ENCODE measurements around the gene DDOST. TPM values are rescaled to one million over a fixed set of nuclear protein-coding genes. Genes with fewer than 3 reads are reported as not detected.
A peak's percentile ranks its signal among the peaks of the same experiment; 100 is the strongest.

The DDOST gene
- total RNA-seq, 1 donor from 2014 or later: 179 TPM

- H3K9me3 Mint-ChIP-seq: peaks cover 5% of the 10 kb centered on the region
- H3K36me3 Mint-ChIP-seq (ENCODE audit: low read depth): no peaks in the 10 kb centered on the region
- H3K4me1 Mint-ChIP-seq: peaks cover 19% of the 10 kb centered on the region
- peak; percentile 92 for DNase-seq (ENCODE audit: low read depth, low spot score)
- TF ChIP-seq CTCF (conservative IDR thresholded peaks at IDR 0.05): peak; percentile 99
- H3K4me3 Mint-ChIP-seq: peak within 1 kb of the TSS; percentile 91
- H3K27me3 Mint-ChIP-seq (ENCODE audit: low read depth): peaks cover 4% of the 10 kb centered on the region
- H3K27ac Mint-ChIP-seq (ENCODE audit: unreplicated experiment): peak within 1 kb of the TSS; percentile 71
Observed at GRCh38 chr1:20633190-20634064, 27.7 kb downstream of the DDOST start, which contains the start of gene PINK1. Gene PINK1, plus strand, starts transcription at chr1:20633458. Its CDS starts 91 bp downstream, at chr1:20633549.

GRCh38 chr1:20632386-20632785 lies 28.8 kb downstream of the DDOST start:
- no peak for TF ChIP-seq CTCF (conservative IDR thresholded peaks at IDR 0.05)
- no peaks in the 10 kb centered on the region for H3K36me3 Mint-ChIP-seq (ENCODE audit: low read depth)
- peaks cover 25% of the 10 kb centered on the region for H3K4me1 Mint-ChIP-seq
- no peak for DNase-seq (ENCODE audit: low read depth, low spot score)
- H3K4me3 Mint-ChIP-seq: peak overlapping the region; percentile 85
- no peak overlapping the region for H3K27ac Mint-ChIP-seq (ENCODE audit: unreplicated experiment)
- H3K27me3 Mint-ChIP-seq (ENCODE audit: low read depth): peaks cover 7% of the 10 kb centered on the region
- peaks cover 5% of the 10 kb centered on the region for H3K9me3 Mint-ChIP-seq

GRCh38 chr1:20630729-20631128 lies 30.4 kb downstream of the DDOST start:
- Mint-ChIP-seq H3K27ac (ENCODE audit: unreplicated experiment) (no peak overlapping the region), H3K36me3 (ENCODE audit: low read depth) (no peaks in the 10 kb centered on the region), H3K9me3 (peaks cover 5% of the 10 kb centered on the region), H3K4me1 (peaks cover 28% of the 10 kb centered on the region), H3K27me3 (ENCODE audit: low read depth) (peaks cover 18% of the 10 kb centered on the region), H3K4me3 (peak overlapping the region; percentile 81)
- no peak for DNase-seq (ENCODE audit: low read depth, low spot score)
- no peak for TF ChIP-seq CTCF (conservative IDR thresholded peaks at IDR 0.05)

GRCh38 chr1:20626524-20626923 lies 34.6 kb downstream of the DDOST start:
- Mint-ChIP-seq H3K27ac (ENCODE audit: unreplicated experiment) (no peak overlapping the region), H3K36me3 (ENCODE audit: low read depth) (no peaks in the 10 kb centered on the region), H3K27me3 (ENCODE audit: low read depth) (peaks cover 21% of the 10 kb centered on the region), H3K4me3 (no peak overlapping the region), H3K9me3 (peaks cover 5% of the 10 kb centered on the region), H3K4me1 (peaks cover 9% of the 10 kb centered on the region)
- DNase-seq (ENCODE audit: low read depth, low spot score): no peak
- no peak for TF ChIP-seq CTCF (conservative IDR thresholded peaks at IDR 0.05)

GRCh38 chr1:20626098-20626427 lies 35.1 kb downstream of the DDOST start:
- peaks cover 21% of the 10 kb centered on the region for H3K27me3 Mint-ChIP-seq (ENCODE audit: low read depth)
- no peaks in the 10 kb centered on the region for H3K36me3 Mint-ChIP-seq (ENCODE audit: low read depth)
- DNase-seq (ENCODE audit: low read depth, low spot score): no peak
- no peak for TF ChIP-seq CTCF (conservative IDR thresholded peaks at IDR 0.05)
- peaks cover 5% of the 10 kb centered on the region for H3K9me3 Mint-ChIP-seq
- no peak overlapping the region for H3K4me3 Mint-ChIP-seq
- no peak overlapping the region for H3K27ac Mint-ChIP-seq (ENCODE audit: unreplicated experiment)
- H3K4me1 Mint-ChIP-seq: peaks cover 9% of the 10 kb centered on the region
